ENCODE measurements around the gene AQP2.

Gene AQP2

DNA sequence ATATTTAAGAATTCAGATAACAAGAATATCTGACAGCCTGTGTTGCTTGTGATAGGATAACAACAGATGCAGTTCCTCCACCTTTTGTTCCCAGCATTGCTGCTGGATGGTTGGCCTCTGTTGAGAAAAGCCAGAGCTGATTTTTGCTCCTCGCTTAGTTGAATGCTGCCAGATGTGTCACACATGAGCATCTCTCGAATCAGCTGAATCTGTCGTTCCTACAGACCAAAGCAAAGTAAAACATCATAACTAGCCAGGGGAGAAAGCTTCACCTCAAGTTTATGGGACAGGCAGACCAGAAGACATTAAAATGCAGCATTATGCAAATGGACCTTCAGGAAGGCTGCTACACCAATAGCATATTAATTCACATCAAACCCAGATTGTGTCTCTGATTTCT lies 54.6 kb downstream of the AQP2 start:
- no peak for DNase-seq

DNA sequence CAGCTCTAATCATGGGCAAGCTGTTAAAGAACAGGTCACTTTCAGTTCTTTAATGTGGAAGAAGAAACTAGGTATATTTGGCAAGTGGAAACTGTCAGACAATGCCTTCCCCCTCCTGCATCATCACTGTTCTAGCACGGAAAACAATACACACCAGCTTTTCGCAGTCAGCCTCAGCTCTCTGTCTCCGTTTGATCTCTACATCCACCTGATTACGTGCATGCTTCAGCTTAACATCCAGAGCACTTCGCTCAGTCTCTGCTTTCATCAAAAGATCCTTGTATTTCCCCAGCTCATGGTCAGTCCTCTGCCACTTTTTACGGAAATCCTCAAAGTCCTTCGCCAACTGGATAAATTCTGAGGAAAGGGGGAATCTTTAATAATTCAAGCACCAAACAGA lies 55.7 kb downstream of the AQP2 start:
- no peak for DNase-seq

DNA sequence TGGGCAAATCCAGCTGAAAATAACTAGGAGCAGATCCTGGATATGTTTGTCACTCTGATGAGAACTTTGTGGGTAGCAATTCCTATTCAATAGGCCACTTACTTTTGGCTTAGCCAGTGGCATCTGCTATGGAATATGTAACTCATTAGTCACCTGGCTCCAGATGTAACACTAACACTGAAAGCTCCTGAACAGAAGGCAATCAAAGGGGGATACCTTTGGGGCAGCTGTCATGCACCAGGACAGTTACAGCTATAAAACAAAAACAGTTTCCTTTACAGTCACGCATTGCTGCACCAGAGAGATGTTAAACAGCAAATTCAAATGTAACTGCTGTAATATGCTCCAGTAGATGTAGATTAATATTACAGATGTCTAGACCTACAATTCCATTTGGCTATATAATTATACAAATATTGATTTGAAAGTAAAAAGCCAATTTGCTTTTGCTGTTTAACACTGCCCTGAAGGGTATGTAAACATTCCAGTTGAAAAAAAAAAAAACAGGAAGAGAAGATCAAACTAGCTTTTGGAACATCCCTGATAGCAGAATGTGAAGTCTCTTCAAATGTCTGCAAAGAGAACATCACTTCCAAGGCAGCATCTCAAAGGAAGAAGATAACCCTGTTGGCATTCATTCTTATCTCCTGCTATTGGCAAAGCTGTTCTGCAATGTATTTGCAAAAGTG lies 56.4 kb downstream of the AQP2 start:
- DNase-seq = no peak
